Stimulated activated CD4-positive, alpha-beta T cell treated with anti-CD3 and anti-CD28 coated beads, Interleukin-15, amount 100 ng/mL, for 24 hours (primary cell): Measurements from ENCODE around the gene GPR27.

Experiments
- DNase-seq: peaks from one replicate; pipeline ENCODE4 v3.0.0-alpha.2; 2020

The GPR27 gene

GRCh38 chr3:71786551-71786950 lies 32.9 kb downstream of the GPR27 start:
- no peak for DNase-seq

- no peak for DNase-seq
Observed at GRCh38 chr3:71787851-71788405, 34.3 kb downstream of the GPR27 start.

GRCh38 chr3:71789922-71790321 lies 36.3 kb downstream of the GPR27 start:
- DNase-seq: no peak

DNA sequence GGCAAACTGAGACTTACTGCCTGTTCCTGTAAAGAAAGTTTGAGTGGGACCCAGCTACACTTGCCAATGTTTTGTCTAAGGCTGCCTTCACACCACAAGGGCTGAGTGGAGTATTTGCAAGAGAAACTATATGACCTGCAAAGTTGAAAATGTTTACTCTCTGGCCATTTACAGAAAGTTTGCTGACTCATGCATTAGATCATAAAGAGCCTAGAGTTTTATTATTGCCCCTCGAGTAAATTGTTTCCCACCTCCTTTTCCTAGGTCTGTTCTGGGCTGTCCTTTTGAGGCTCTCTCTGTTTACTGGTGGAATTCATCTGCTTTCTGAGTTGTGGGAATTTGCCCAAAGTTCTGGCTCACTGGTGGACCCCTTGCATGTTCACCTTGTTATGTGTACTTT lies 38.0 kb downstream of the GPR27 start:
- no peak for DNase-seq

GRCh38 chr3:71796290-71796689 lies 42.6 kb downstream of the GPR27 start:
- DNase-seq: no peak

DNA sequence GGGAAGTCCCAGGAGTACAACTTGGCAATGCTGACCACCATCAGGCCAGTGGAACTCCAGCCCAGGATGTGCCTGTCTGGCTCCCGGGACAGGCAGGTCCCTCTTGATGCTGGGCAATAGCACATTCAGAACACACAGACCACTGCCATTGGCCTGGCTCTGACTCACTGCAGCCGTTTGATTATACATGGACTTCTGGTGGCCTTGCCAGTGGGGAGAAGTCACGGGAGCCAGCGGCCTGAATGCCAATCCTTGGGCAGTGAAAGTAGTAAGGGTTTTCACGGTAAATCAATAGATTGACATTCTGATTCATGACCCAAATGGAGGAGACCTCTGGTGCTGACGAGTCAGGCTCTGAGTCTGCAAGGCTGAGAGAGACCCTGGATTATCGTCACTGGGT lies 43.8 kb downstream of the GPR27 start:
- DNase-seq: no peak

- no peak for DNase-seq
Observed at GRCh38 chr3:71800023-71800422, 46.4 kb downstream of the GPR27 start.

GRCh38 chr3:71801986-71802385 lies 48.3 kb downstream of the GPR27 start:
- no peak for DNase-seq

- DNase-seq: no peak
Observed at GRCh38 chr3:71803248-71803647, 49.6 kb downstream of the GPR27 start.

DNA sequence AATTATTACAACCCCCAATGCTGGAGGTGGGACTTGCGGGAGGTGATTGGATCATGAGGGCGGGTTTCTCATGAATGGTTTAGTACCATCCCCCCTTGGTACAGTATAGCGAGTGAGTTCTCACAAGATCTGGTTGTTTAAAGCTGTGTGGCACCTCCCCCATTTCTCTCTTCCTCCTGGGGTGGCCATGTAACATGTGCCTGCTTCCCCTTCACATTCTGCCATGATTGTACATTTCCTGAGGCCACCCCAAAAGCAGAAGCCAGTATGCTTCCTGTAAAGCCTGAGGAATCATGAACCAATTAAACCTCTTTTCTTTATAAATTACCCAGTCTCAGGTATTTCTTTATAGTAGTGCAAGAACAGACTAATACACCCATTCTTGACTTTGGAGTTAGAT lies 51.5 kb downstream of the GPR27 start:
- no peak for DNase-seq

GRCh38 chr3:71805691-71806090 lies 52.0 kb downstream of the GPR27 start:
- DNase-seq: no peak
